Measurements from ENCODE around the gene IDI2. TPM values are rescaled to one million over a fixed set of nuclear protein-coding genes. Genes with fewer than 3 reads are reported as not detected.

Gene IDI2
- total and polyA plus RNA-seq, 2 of the 13 experiments (the other 11 are each of a cell fraction or from before 2014, with no cell fraction given), result not detected

GRCh38 chr10:987870-988666 is 37.6 kb downstream of the IDI2 start, which contains the start of gene GTPBP4 (continued):
- no peak for TF ChIP-seq ZNF841 (CRISPR knock-in tag; IDR thresholded peaks at IDR 0.05; ENCODE audit: borderline replicate concordance)
- TF ChIP-seq TARDBP (CRISPR knock-in tag; IDR thresholded peaks at IDR 0.05), result peak; percentile 82
- TF ChIP-seq ZNF564 (CRISPR knock-in tag; IDR thresholded peaks at IDR 0.05), result peak; percentile 78
- TF ChIP-seq ZNF720 (CRISPR knock-in tag; IDR thresholded peaks at IDR 0.05), result no peak
- TF ChIP-seq ZNF567 (CRISPR knock-in tag; IDR thresholded peaks at IDR 0.05; ENCODE audit: borderline replicate concordance), result no peak
- TF ChIP-seq TRAFD1 (CRISPR knock-in tag; IDR thresholded peaks at IDR 0.05; ENCODE audit: borderline replicate concordance), result no peak
- TF ChIP-seq ASH2L (IDR thresholded peaks at IDR 0.05; ENCODE audit: insufficient read length, low read depth, low read length), result peak; percentile 83
- TF ChIP-seq KDM4B (CRISPR knock-in tag; IDR thresholded peaks at IDR 0.05), result peak; percentile 69; the same call in 1 of the 2 replicates
- TF ChIP-seq THAP7 (CRISPR knock-in tag; IDR thresholded peaks at IDR 0.05), result no peak
- no peak for TF ChIP-seq ZNF10 (CRISPR knock-in tag; IDR thresholded peaks at IDR 0.05; ENCODE audit: borderline replicate concordance, low read depth)
- TF ChIP-seq PTBP1 (IDR thresholded peaks at IDR 0.05; ENCODE audit: low read depth, low read length, poor library complexity, severe bottlenecking), result no peak
- peak; percentile 92; the same call in 1 of the 2 replicates for TF ChIP-seq HES4 (CRISPR knock-in tag; IDR thresholded peaks at IDR 0.05; ENCODE audit: borderline replicate concordance)
- peak; percentile 91 for TF ChIP-seq POLR2G (IDR thresholded peaks at IDR 0.05; ENCODE audit: low read depth, low read length)
- TF ChIP-seq USF2 (IDR thresholded peaks at IDR 0.05; ENCODE audit: low read depth, low read length), result no peak
- no peak for TF ChIP-seq USF2 (CRISPR knock-in tag; IDR thresholded peaks at IDR 0.05; ENCODE audit: borderline replicate concordance)
- TF ChIP-seq ZNF207 (IDR thresholded peaks at IDR 0.05; ENCODE audit: borderline replicate concordance), result no peak
- no peak for TF ChIP-seq ZNF816 (CRISPR knock-in tag; IDR thresholded peaks at IDR 0.05; ENCODE audit: borderline replicate concordance)
- TF ChIP-seq FOXA3 (CRISPR knock-in tag; IDR thresholded peaks at IDR 0.05), result peak; percentile 65
- peak; percentile 64; the same call in 1 of the 2 replicates for TF ChIP-seq HOMEZ (CRISPR knock-in tag; IDR thresholded peaks at IDR 0.05; ENCODE audit: low read depth)
- TF ChIP-seq KDM1A (CRISPR knock-in tag; IDR thresholded peaks at IDR 0.05), result no peak
- TF ChIP-seq ZNF724P (CRISPR knock-in tag; IDR thresholded peaks at IDR 0.05; ENCODE audit: borderline replicate concordance), result peak; percentile 39; the same call in 1 of the 2 replicates
- no peak for TF ChIP-seq ZNF619 (CRISPR knock-in tag; IDR thresholded peaks at IDR 0.05)
- TF ChIP-seq THAP11 (CRISPR knock-in tag; IDR thresholded peaks at IDR 0.05), result peak; percentile 92
